HG03571 (cell line): Measurements from ENCODE around the gene PSORS1C1.

ENCODE experiments used
- ATAC-seq: cut with Tn5 transposase; IDR thresholded peaks from one replicate; pipeline ENCODE4 v1.9.1; 2021; ENCODE audit not compliant: unreplicated experiment

PSORS1C1 gene

DNA sequence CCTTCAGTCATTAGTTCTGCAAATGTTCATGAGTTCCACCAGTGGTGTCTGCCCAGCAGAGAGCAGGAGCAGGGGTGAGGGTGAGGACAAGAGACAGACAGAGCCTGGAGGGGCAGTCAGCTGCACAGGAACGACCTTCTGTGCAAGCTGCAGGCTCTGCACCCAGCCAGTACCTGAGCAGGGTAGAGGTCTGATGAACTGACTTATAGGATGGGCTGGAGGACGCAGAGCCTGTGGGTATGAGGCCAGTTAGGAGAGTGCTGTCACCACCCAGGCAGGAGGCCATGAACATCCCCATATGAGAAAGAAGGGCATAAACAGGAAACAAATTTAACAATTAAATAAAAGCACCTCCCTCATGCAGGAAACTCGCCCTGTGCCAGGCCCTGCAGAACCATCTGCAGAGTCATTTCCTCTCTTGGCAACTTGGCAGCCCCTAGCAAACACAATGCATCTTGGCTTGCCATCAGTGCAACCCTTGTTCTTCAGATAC lies 20.2 kb upstream of the PSORS1C1 start:
- ATAC-seq: no peak

- ATAC-seq: no peak
Observed at GRCh38 chr6:31096215-31096614, 18.4 kb upstream of the PSORS1C1 start.

GRCh38 chr6:31096656-31097055 lies 17.9 kb upstream of the PSORS1C1 start:
- ATAC-seq: no peak

DNA sequence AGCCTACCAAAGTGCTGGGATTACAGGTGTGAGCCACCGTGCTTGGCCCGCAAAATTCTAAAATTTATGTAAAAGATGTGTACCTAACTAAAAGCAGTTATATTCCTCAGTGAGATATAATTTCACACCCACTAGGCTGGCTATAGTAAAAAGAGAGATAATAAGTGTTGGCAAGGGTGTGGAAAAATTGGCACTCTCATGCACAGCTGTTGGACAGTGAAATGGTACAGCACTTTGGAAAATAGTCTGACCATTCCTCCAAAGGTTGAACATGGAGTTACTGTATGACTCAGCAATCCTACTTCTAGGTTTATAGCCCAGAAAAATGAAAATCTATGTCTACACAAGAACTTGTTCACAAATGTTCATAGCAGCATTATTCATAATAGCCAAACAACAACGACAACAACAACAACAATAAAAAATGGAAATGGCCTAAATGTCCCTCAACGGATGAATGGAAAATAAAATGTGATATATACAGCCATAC lies 16.1 kb upstream of the PSORS1C1 start:
- no peak for ATAC-seq

GRCh38 chr6:31103136-31103535 lies 11.5 kb upstream of the PSORS1C1 start:
- ATAC-seq: no peak

- no peak for ATAC-seq
Observed at GRCh38 chr6:31107052-31107451, 7.5 kb upstream of the PSORS1C1 start.

DNA sequence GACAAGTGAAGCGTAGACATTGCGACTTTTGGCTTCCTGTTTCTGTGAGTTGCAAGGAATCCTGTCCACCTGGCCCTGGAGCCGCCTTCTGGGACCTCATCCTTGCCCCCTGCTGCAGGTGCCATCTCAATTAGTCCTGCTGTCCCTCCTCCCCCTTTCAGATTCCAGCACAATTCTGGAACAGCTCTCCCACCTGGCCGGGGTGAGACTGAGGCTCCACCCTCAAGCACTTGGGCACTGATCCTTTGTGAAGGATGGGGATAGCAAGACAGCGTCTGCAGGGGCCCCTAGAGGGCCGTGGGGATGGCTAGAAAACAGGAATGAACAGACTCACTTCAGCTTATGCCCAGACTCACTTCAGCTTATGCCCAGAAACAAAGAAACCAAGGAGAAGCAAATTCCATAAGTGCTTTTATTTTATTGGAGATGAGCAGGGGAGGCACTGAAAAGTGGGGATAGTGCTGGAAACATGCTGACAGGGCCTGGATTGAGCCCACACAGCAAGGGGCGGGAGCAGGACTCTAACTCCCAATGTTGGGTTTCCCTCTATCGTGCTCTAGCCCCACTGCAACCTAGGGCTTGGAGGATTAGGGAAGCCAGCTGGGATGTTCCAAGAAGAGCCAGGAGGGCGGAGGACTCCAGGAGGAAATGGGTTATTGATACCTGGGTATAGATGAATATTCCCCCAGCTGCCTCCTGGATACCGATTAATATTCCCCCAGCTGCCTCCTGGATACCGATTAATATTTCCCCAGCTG lies 3.6 kb upstream of the PSORS1C1 start:
- ATAC-seq: no peak

GRCh38 chr6:31111712-31112111 lies 2.9 kb upstream of the PSORS1C1 start:
- ATAC-seq: no peak

DNA sequence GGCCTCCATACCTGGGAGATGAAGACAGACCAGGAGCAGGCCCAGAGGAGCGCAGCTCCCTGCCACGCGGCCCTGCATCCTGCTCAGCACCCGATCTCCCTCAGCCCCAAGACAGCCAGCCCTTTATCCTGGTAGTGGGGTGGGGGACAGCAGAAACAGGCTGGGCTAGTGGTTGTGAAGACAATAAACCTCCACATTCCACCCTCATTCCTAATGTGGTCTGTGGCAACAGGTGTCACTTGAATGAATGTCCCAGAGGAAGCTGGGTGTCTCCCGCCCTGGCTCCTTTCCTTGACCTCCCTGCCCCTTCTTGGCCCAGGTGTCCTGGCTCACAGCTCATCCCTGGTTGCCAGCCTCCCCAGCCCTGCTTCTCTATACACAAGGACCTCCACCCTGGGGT lies 2.1 kb upstream of the PSORS1C1 start, which contains the start of gene C6orf15:
Gene C6orf15 (minus strand): TSS at position 98 of the 400 bp plus-strand sequence. CDS start 20 bp downstream, at position 78.
- no peak for ATAC-seq

DNA sequence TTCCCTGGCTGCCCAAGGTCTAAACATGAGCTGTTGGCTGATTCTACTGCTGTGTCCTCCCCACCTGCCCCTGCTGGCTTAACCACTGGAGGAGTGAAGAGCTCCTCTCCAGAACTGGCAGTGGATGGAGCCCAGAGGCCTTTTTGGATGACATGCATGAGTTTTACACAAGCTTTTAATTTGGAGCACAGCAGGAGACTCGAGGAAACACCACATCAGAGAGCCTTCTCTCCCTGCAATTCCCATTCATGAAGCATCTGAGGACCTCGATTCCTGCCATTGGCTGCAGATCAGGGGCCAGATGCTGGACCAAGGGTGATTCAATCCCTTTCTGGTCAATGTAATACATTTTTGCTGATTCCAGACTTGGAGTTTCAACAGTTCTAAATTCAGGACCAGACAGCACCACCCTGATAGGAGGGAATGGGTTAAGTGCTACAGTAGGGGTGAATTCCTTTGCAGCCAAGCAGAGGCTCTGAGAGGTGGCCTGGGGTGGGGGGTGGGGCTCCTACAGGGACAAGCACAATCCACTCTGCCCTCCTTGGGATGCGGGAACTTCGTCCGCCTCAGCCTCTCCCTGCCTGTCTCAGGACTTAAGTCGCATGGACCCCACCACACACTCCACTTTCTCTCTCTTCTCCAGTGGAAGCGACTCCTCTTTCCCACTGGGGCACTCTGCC lies 599 bp upstream of the PSORS1C1 start:
- ATAC-seq: no peak

- ATAC-seq: no peak
Observed at GRCh38 chr6:31114970-31115849, 610 bp downstream of the PSORS1C1 start.

- no peak for ATAC-seq
Observed at GRCh38 chr6:31115941-31116560, 1.5 kb downstream of the PSORS1C1 start.

DNA sequence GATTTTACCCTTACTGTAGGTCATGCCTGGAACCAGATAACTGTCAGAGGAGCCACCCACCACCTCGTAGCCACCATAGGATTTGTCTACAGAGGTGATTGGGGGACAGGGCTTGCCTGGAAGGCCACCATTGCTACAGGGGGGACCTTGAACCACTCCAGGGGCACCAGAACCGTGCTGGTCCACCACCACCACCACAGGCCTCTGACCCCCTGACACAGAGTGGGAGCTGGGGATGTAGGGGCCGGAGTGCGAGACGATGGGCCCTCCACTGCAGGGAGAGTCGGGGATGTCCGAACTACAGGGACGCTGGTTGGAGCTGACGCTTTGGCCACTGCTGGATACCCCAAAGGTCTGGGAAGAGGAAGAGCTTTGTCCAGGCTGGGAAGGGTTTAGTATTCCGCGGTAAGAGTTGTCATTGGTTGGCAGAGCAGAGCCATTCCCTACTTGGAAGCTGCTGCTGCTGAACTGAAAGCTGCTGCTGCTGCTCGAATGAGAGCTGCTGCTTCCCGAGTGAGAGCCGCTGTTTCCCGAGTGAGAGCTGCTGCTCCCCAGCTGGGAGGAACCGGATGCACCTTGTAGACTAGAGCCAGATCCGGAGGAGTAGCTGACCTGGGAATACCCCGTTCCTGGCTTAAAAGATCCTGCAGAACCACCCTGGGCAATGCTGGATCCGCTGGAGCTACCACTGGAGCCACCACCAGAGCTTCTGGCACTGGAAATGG lies 2.2 kb downstream of the PSORS1C1 start:
- ATAC-seq: no peak

- no peak for ATAC-seq
Observed at GRCh38 chr6:31118178-31118577, 3.6 kb downstream of the PSORS1C1 start.

DNA sequence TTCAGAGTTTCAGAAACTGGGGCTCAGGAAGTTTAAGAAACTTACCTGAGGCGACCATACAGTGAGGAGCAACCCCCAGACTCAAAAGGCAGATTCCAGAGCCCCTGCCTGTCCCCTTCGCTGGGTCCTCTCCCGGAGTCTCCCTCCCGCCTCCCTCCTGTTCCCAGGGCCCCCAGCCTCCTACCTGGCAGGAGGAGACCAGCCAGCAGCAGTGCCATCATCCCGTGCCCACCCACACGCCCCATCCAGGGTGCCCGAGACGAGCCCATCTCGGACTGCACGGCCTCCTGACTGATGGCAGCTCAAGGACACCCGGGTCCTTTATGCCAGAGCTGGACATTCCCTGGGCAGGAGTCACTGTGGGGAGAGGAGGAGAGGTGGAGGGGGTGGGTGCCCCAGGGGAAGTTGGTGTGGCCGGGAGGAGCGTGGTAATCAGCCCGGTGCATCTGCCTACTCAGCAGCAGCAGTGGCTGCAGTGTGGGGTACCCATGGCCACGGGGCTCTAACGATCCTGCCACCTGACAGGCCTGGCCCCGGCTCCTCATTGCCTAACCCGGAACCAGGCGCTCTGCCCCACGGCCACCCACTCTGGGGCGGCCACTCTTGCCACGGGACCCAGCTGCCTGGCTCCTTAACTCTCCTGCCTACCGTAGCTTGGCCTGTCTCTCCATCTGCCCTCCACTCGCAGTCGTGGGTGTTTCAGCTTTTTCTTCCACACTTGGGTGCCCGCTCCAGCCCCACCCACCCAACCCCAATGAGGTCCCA lies 5.7 kb downstream of the PSORS1C1 start, which contains the start of gene CDSN:
Gene CDSN (minus strand): TSS at position 296 of the 765 bp plus-strand sequence. CDS start 27 bp downstream, at position 269.
- ATAC-seq: no peak

DNA sequence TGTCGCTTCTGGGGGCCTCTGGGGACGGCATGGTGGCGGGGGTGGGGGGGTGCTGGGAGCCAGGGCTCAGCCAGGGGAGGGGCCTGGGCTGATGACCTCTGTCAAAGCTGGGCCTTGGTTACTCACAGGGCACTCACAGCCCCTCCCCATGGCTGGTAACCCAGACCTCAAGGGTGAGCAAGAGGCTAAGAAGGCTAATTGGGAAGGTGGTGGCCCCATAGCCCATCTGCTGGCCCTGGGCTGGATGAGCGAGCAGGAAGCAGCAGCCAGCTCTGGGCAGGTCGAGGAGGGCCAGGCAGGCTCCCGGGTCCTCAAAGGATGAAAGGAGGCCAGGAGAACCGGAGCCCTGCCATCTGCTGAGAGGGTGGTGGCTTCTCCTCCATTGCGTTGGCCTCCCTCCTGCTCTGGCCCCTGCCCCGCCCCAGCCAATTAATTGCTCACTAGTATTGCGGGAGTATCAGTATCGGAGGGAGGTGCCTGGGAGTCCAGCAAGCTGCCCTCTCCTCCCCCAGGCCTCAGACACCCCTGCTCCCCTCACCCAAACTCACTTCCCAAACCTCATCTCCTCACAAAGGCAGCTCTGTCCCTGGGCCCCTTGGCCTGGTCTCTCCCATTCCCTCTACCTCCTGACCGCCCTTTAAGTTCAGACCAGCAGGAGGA lies 6.7 kb downstream of the PSORS1C1 start:
- no peak for ATAC-seq

DNA sequence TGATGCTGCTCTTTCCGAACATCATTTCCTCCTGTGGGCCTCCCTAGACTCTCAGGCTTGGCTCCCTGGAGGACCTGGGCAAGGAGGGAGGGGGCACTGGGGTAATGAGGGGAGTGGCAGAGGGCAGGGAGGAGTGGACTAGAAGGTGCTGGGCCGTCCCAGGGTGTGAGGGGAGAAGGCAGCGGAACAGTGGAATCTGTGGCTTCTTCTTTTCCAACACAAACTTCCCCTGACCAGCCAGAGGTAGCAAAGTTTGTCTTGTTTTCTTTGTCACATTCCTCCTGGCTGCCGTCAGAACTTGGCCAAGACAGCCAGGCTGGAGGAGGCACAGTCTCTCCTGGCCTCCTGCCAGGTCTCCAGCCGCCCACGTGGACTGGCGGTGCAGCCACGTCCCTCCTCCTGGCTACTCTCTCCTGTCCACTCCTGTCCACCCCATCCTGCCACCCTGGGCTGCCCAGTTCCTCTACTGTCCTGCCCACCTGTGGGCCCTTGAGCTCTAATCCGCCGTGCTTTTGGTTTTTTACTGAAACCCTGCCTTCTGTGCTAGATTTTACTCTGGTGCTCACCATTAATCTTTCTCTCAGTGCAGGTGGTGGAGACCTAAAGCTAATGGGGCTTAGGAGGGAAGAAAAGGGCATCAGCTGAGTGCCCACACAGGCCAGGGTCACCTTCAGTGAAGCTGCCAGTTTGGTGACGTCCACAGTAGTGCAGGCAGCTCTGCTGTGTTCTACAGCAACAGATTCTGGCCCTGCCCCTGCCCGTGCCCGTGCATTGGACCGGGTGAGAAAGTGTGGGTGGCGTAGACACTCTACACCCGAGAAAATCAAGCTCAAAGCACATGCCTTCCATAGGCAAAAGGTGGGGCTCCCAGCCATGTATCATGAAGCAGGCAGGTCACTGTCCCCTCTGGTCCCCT lies 8.4 kb downstream of the PSORS1C1 start:
- ATAC-seq: no peak

DNA sequence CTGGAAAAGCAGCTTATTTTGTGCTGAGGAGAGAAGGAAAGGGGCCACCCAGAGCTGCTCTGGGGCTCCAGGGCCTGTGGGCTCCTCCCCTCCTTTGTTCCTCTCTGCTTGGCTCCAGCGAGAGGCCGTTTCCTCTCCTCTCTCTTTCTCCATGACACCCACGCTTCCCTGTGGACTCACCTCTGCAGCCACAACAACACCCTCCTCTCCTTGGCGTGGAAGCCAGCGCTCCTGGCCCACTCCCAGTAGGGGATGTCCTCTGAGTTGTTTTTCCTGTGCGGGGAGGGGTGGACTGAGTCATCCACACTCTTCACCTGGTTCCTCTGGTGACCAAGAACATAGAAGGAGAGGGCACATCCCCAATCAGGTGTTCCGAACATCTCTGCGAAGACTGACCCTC lies 10.6 kb downstream of the PSORS1C1 start:
- ATAC-seq: no peak
